Hepatocyte (in vitro differentiated cells): ENCODE results near the gene TCHH. TPM values are rescaled to one million over a fixed set of nuclear protein-coding genes. Genes with fewer than 3 reads are reported as not detected.
"Not testable (repeated sequence)": the region's sequence is repeated elsewhere in the genome, so short reads cannot be mapped to it uniquely, and the experiment has no call there.

ENCODE experiments used
- DNase-seq: peaks from one replicate; pipeline ENCODE4 v3.0.0-alpha.2; 2016; ENCODE audit warnings: low spot score
- H2AFZ ChIP-seq: fragments of 200-600 bp; sonication (generic); 2 replicates; pipeline ENCODE4 v1.6.0; 2016; ENCODE audit warnings: antibody characterized with exemption, mild to moderate bottlenecking
- H3K27ac ChIP-seq: fragments of 200-600 bp; sonication (generic); 2 replicates; pipeline ENCODE4 v1.5.1; 2016; ENCODE audit warnings: mild to moderate bottlenecking
- H3K27me3 ChIP-seq: fragments of 200-600 bp; sonication (generic); 2 replicates; pipeline ENCODE4 v1.6.1; 2016
- H3K36me3 ChIP-seq: fragments of 200-600 bp; sonication (generic); replicated peaks from 2 replicates; pipeline ENCODE4 v1.5.1; 2016; ENCODE audit warnings: low read depth; ENCODE audit not compliant: insufficient read depth
- H3K4me1 ChIP-seq: fragments of 200-600 bp; sonication (generic); 2 replicates; pipeline ENCODE4 v1.5.1; 2016; ENCODE audit warnings: mild to moderate bottlenecking, moderate library complexity; ENCODE audit not compliant: insufficient read depth
- H3K4me2 ChIP-seq: fragments of 200-600 bp; sonication (generic); 2 replicates; pipeline ENCODE4 v1.6.0; 2016
- H3K4me3 ChIP-seq: fragments of 200-600 bp; sonication (generic); 2 replicates; pipeline ENCODE4 v1.5.1; 2016; ENCODE audit warnings: mild to moderate bottlenecking
- H3K79me2 ChIP-seq: fragments of 200-600 bp; sonication (generic); 2 replicates; pipeline ENCODE4 v1.6.0; 2017; ENCODE audit warnings: mild to moderate bottlenecking
- H3K9me2 ChIP-seq: fragments of 200-600 bp; sonication (generic); replicated peaks from 2 replicates; pipeline ENCODE4 v1.6.0; 2017; ENCODE audit warnings: mild to moderate bottlenecking; ENCODE audit not compliant: insufficient read depth
- H3K9me3 ChIP-seq: fragments of 200-600 bp; sonication (generic); 2 replicates; pipeline ENCODE4 v1.5.1; 2016; ENCODE audit warnings: low read depth, mild to moderate bottlenecking
- H4K20me1 ChIP-seq: fragments of 200-600 bp; sonication (generic); 2 replicates; pipeline ENCODE4 v1.6.0; 2016; ENCODE audit warnings: mild to moderate bottlenecking; ENCODE audit not compliant: insufficient read depth, poor library complexity, severe bottlenecking
- CTCF ChIP-seq: fragments of 200-600 bp; sonication (generic); IDR thresholded peaks from 2 replicates; pipeline ENCODE4 v1.5.1; 2016; ENCODE audit warnings: antibody characterized with exemption, mild to moderate bottlenecking; ENCODE audit not compliant: poor library complexity
- EZH2 ChIP-seq: fragments of 200-600 bp; sonication (generic); IDR thresholded peaks from 2 replicates; pipeline ENCODE4 v1.6.1; 2016; ENCODE audit warnings: antibody characterized with exemption, mild to moderate bottlenecking, borderline replicate concordance
- EZH2phosphoT487 ChIP-seq: fragments of 200-600 bp; sonication (generic); IDR thresholded peaks from one replicate; pipeline ENCODE4 v1.6.1; 2018; ENCODE audit warnings: antibody characterized with exemption, mild to moderate bottlenecking, low read depth, moderate library complexity; ENCODE audit not compliant: unreplicated experiment, severe bottlenecking
- WGBS: methylation state at CpG from one replicate; pipeline ENCODE4 v1.1.6; 2016; ENCODE audit warnings: low lambda C conversion rate; ENCODE audit errors: missing lambda C conversion rate; 5-methylcytosine and 5-hydroxymethylcytosine counted together
- polyA plus RNA-seq: library from polyadenylated mRNA; unstranded; fragments of >200 nt; fragmentation: Nextera tagmentation; extraction: Ambion mirVana; gene quantifications from 2 replicates; pipeline ENCODE4 v1.2.1, GENCODE V29; 2016
- total RNA-seq: library from RNA; depleted of rRNA; stranded (reverse); fragments of >200 nt; gene quantifications from 2 replicates; pipeline ENCODE4 v1.2.3, GENCODE V29; 2014

TCHH gene
- total and polyA plus RNA-seq, 2 experiments from 2014 or later: not detected

GRCh38 chr1:152148981-152149380, 33.7 kb upstream of the TCHH start:
- Histone ChIP-seq H3K79me2 (no peaks in the 10 kb centered on the region), H2AFZ (no peak overlapping the region), H3K9me2 (no peaks in the 10 kb centered on the region), H3K4me3 (no peak overlapping the region), H4K20me1 (no peaks in the 10 kb centered on the region), H3K27ac (no peak overlapping the region), H3K9me3 (no peaks in the 10 kb centered on the region), H3K27me3 (no peaks in the 10 kb centered on the region), H3K4me2 (no peak overlapping the region), H3K36me3 (no peaks in the 10 kb centered on the region), H3K4me1 (no peaks in the 10 kb centered on the region)
- DNase-seq: no peak
- WGBS: 27% methylated on average over 1 of the region's 1 CpG
- TF ChIP-seq CTCF (no peak), EZH2phosphoT487 (no peak), EZH2 (no peak)

GRCh38 chr1:152148051-152148450, 32.8 kb upstream of the TCHH start:
- Histone ChIP-seq H3K4me3 (no peak overlapping the region), H3K79me2 (no peaks in the 10 kb centered on the region), H3K9me2 (no peaks in the 10 kb centered on the region), H3K4me2 (no peak overlapping the region), H3K4me1 (no peaks in the 10 kb centered on the region), H3K9me3 (no peaks in the 10 kb centered on the region), H3K36me3 (no peaks in the 10 kb centered on the region), H2AFZ (no peak overlapping the region), H3K27ac (no peak overlapping the region), H4K20me1 (no peaks in the 10 kb centered on the region), H3K27me3 (no peaks in the 10 kb centered on the region)
- no peak for TF ChIP-seq EZH2
- no peak for TF ChIP-seq CTCF
- no peak for TF ChIP-seq EZH2phosphoT487
- 44% methylated on average over 3 of the region's 3 CpGs for WGBS
- no peak for DNase-seq

GRCh38 chr1:152145769-152146168, 30.5 kb upstream of the TCHH start:
- H4K20me1 ChIP-seq: no peaks in the 10 kb centered on the region
- no peak for DNase-seq
- TF ChIP-seq EZH2 (no peak), EZH2phosphoT487 (no peak), CTCF (no peak)
- no peak overlapping the region for H3K27ac ChIP-seq
- no peaks in the 10 kb centered on the region for H3K79me2 ChIP-seq
- no peaks in the 10 kb centered on the region for H3K4me1 ChIP-seq
- WGBS: 76% methylated on average over 4 of the region's 4 CpGs
- H3K9me2 ChIP-seq: no peaks in the 10 kb centered on the region
- no peaks in the 10 kb centered on the region for H3K9me3 ChIP-seq
- no peak overlapping the region for H2AFZ ChIP-seq
- H3K27me3 ChIP-seq: no peaks in the 10 kb centered on the region
- H3K36me3 ChIP-seq: no peaks in the 10 kb centered on the region
- no peak overlapping the region for H3K4me3 ChIP-seq
- H3K4me2 ChIP-seq: no peak overlapping the region

GRCh38 chr1:152144674-152145183, 29.5 kb upstream of the TCHH start:
- H3K79me2 ChIP-seq, H3K36me3 ChIP-seq, DNase-seq, H3K9me2 ChIP-seq, H3K4me1 ChIP-seq, H3K9me3 ChIP-seq, H3K4me3 ChIP-seq, H3K27me3 ChIP-seq, H3K4me2 ChIP-seq, H3K27ac ChIP-seq, H4K20me1 ChIP-seq, H2AFZ ChIP-seq: not testable (repeated sequence)
- WGBS: 93% methylated on average over 7 of the region's 25 CpGs
